Liver (tissue), 9 donors: ENCODE data around the gene DGCR8. TPM values are rescaled to one million over a fixed set of nuclear protein-coding genes. Genes with fewer than 3 reads are reported as not detected.

Experiments
- DNase-seq: peaks from one replicate; pipeline ENCODE4 v3.0.0-alpha.2; 2017; ENCODE audit warnings: low spot score
- H3K27ac ChIP-seq, 2 donors: one replicate each; pipeline ENCODE4 v1.7.0; 2013; ENCODE audit warnings: inconsistent platforms in 2 of 2, low read length in 2 of 2, control low read depth in 1 of 2, low read depth in 1 of 2, mild to moderate bottlenecking in 1 of 2
- H3K27me3 ChIP-seq, 4 donors: one replicate each; pipeline versions ENCODE4 v1.6.1 to v1.7.0; 2013; ENCODE audit warnings: low read length in 3 of 4, inconsistent platforms in 1 of 4, mild to moderate bottlenecking in 1 of 4, moderate library complexity in 1 of 4; ENCODE audit not compliant: control insufficient read depth in 4 of 4, insufficient read depth in 4 of 4
- H3K36me3 ChIP-seq, 4 donors: one replicate each; pipeline versions ENCODE4 v1.6.1 to v1.7.0; 2013; ENCODE audit warnings: low read length in 3 of 4, mild to moderate bottlenecking in 3 of 4, low read depth in 1 of 4, moderate library complexity in 1 of 4; ENCODE audit not compliant: control insufficient read depth in 4 of 4, insufficient read depth in 3 of 4
- H3K4me1 ChIP-seq, 4 donors: one replicate each; pipeline versions ENCODE4 v1.6.1 to v1.7.0; 2013; ENCODE audit warnings: low read length in 3 of 4, mild to moderate bottlenecking in 3 of 4, moderate library complexity in 1 of 4; ENCODE audit not compliant: control insufficient read depth in 4 of 4, insufficient read depth in 4 of 4
- H3K4me3 ChIP-seq, 3 donors: one replicate each; pipeline versions ENCODE4 v1.6.1 to v1.7.0; 2013; ENCODE audit warnings: low read length in 3 of 3, control low read depth in 1 of 3, low read depth in 1 of 3, mild to moderate bottlenecking in 1 of 3
- H3K9ac ChIP-seq, 2 donors: one replicate each; pipeline ENCODE4 v1.7.0; 2013; ENCODE audit warnings: low read length in 2 of 2, mild to moderate bottlenecking in 2 of 2, moderate library complexity in 2 of 2, control low read depth in 1 of 2, low read depth in 1 of 2
- H3K9me3 ChIP-seq, 4 donors: one replicate each; pipeline versions ENCODE4 v1.6.1 to v1.7.0; 2013; ENCODE audit warnings: low read length in 3 of 4; ENCODE audit not compliant: control insufficient read depth in 4 of 4
- ATF3 ChIP-seq: IDR thresholded peaks from 2 replicates; pipeline ENCODE4 v1.6.1; 2016; ENCODE audit warnings: antibody characterized with exemption
- EGR1 ChIP-seq, 2 donors: IDR thresholded peaks; 2 replicates each; pipeline ENCODE4 v1.6.1; 2016 to 2018; ENCODE audit warnings: antibody characterized with exemption in 2 of 2, low read depth in 2 of 2
- FOXA2 ChIP-seq: IDR thresholded peaks from 2 replicates; pipeline ENCODE4 v1.6.1; 2016; ENCODE audit warnings: antibody characterized with exemption
- GABPA ChIP-seq, 2 donors: IDR thresholded peaks in 1 of 2; conservative IDR thresholded peaks in 1 of 2; 2 replicates each; pipeline ENCODE4 v1.6.1; 2016; ENCODE audit warnings: antibody characterized with exemption in 2 of 2, mild to moderate bottlenecking in 1 of 2, moderate library complexity in 1 of 2
- HNF4A ChIP-seq, 2 donors: conservative IDR thresholded peaks; 2 replicates each; pipeline ENCODE4 v1.6.1; 2016; ENCODE audit warnings: antibody characterized with exemption in 2 of 2, mild to moderate bottlenecking in 2 of 2
- HNF4G ChIP-seq: IDR thresholded peaks from 2 replicates; pipeline ENCODE4 v1.6.1; 2016; ENCODE audit warnings: antibody characterized with exemption
- JUND ChIP-seq, 2 donors: IDR thresholded peaks; 2 replicates each; pipeline ENCODE4 v1.6.1; 2016; ENCODE audit warnings: antibody characterized with exemption in 2 of 2
- RAD21 ChIP-seq, 2 donors: IDR thresholded peaks; 2 replicates each; pipeline ENCODE4 v1.6.1; 2016; ENCODE audit warnings: antibody characterized with exemption in 2 of 2, mild to moderate bottlenecking in 2 of 2
- REST ChIP-seq: IDR thresholded peaks from 2 replicates; pipeline ENCODE4 v1.6.1; 2016; ENCODE audit warnings: antibody characterized with exemption, mild to moderate bottlenecking
- RXRA ChIP-seq, 2 donors: IDR thresholded peaks; 2 replicates each; pipeline ENCODE4 v1.6.1; 2017 to 2018; ENCODE audit warnings: antibody characterized with exemption in 2 of 2, mild to moderate bottlenecking in 1 of 2
- SP1 ChIP-seq: IDR thresholded peaks from 2 replicates; pipeline ENCODE4 v1.6.1; 2018; ENCODE audit warnings: antibody characterized with exemption, mild to moderate bottlenecking
- TAF1 ChIP-seq: conservative IDR thresholded peaks from 2 replicates; pipeline ENCODE4 v1.6.1; 2016; ENCODE audit warnings: antibody characterized with exemption, mild to moderate bottlenecking
- YY1 ChIP-seq: IDR thresholded peaks from 2 replicates; pipeline ENCODE4 v1.6.1; 2016; ENCODE audit warnings: antibody characterized with exemption, mild to moderate bottlenecking
- WGBS: extraction: QIAGEN DNeasy Blood & Tissue Kit; methylation state at CpG from one replicate; pipeline ENCODE4 v1.1.7; 2013; 5-methylcytosine and 5-hydroxymethylcytosine counted together
- polyA plus RNA-seq, 2 donors: library from polyadenylated mRNA; stranded (reverse) in 1 of 2; unstranded in 1 of 2; fragments of 200-250 nt in 1 of 2; fragments of >200 nt in 1 of 2; fragmentation: Nextera tagmentation in 1 of 2; extraction: Ambion mirVana in 1 of 2; gene quantifications; one replicate each; pipeline versions ENCODE4 v1.2.1 to v1.2.3, GENCODE V29; 2013 to 2015
- total RNA-seq, 2 donors: library from RNA; depleted of rRNA; stranded (reverse); fragments of >200 nt; gene quantifications; one replicate each; pipeline ENCODE4 v1.2.3, GENCODE V29; 2014
- TF ChIP-seq, protein P1 (sequence below): fragments of 150-350 bp; IDR thresholded peaks from 2 replicates; pipeline ENCODE4 v1.5.1; 2017; ENCODE audit warnings: improper control_type of control experiment, low read depth, low read length; ENCODE audit not compliant: missing input control
- TF ChIP-seq, protein P2 (sequence below): IDR thresholded peaks from 2 replicates; pipeline ENCODE4 v1.6.1; 2016; ENCODE audit warnings: antibody characterized with exemption
- TF ChIP-seq, protein P3 (sequence below): IDR thresholded peaks from 2 replicates; pipeline ENCODE4 v1.6.1; 2016; ENCODE audit warnings: antibody characterized with exemption
- donor health status: healthy.
- donor health status: healthy.
- donor health status: healthy.
- donor health status: healthy.
- donor health status: healthy.

The DGCR8 gene
- total and polyA plus RNA-seq, 4 donors: 7.9 to 27.1 (median 15.8) TPM

- Histone ChIP-seq H3K27me3 (no peaks in the 10 kb centered on the region), H3K27ac (peak overlapping the region in 1 of 2 donors; percentile 92), H3K4me3 (no peak overlapping the region), H3K9me3 (no peaks in the 10 kb centered on the region), H3K36me3 (peaks cover 19 to 44% (median 35%) of the 10 kb centered on the region in 4 donors), H3K9ac (no peak overlapping the region), H3K4me1 (peaks cover 20 to 54% (median 46%) of the 10 kb centered on the region in 4 donors)
- WGBS: 96% methylated on average over 20 of the region's 20 CpGs
- DNase-seq: no peak
- TF ChIP-seq RAD21 (IDR thresholded peaks at IDR 0.05) (no peak), SP1 (no peak), TAF1 (no peak), YY1 (no peak), REST (no peak), HNF4A (conservative IDR thresholded peaks at IDR 0.05) (no peak), HNF4G (no peak), ATF3 (no peak)
- TF ChIP-seq, protein P1, sequence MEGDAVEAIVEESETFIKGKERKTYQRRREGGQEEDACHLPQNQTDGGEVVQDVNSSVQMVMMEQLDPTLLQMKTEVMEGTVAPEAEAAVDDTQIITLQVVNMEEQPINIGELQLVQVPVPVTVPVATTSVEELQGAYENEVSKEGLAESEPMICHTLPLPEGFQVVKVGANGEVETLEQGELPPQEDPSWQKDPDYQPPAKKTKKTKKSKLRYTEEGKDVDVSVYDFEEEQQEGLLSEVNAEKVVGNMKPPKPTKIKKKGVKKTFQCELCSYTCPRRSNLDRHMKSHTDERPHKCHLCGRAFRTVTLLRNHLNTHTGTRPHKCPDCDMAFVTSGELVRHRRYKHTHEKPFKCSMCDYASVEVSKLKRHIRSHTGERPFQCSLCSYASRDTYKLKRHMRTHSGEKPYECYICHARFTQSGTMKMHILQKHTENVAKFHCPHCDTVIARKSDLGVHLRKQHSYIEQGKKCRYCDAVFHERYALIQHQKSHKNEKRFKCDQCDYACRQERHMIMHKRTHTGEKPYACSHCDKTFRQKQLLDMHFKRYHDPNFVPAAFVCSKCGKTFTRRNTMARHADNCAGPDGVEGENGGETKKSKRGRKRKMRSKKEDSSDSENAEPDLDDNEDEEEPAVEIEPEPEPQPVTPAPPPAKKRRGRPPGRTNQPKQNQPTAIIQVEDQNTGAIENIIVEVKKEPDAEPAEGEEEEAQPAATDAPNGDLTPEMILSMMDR: no peak
- TF ChIP-seq, protein P2, sequence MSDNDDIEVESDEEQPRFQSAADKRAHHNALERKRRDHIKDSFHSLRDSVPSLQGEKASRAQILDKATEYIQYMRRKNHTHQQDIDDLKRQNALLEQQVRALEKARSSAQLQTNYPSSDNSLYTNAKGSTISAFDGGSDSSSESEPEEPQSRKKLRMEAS: no peak
Observed at GRCh38 chr22:20085651-20086050, 5.6 kb downstream of the DGCR8 start.

- Histone ChIP-seq H3K9ac (no peak overlapping the region), H3K9me3 (no peaks in the 10 kb centered on the region), H3K36me3 (peaks cover 23 to 49% (median 37%) of the 10 kb centered on the region in 4 donors), H3K4me1 (peaks cover 17 to 49% (median 41%) of the 10 kb centered on the region in 4 donors), H3K27ac (no peak overlapping the region), H3K27me3 (no peaks in the 10 kb centered on the region), H3K4me3 (no peak overlapping the region)
- TF ChIP-seq REST (no peak), RXRA (IDR thresholded peaks at IDR 0.05) (no peak), RAD21 (IDR thresholded peaks at IDR 0.05) (no peak), GABPA (IDR thresholded peaks at IDR 0.05 in 1 of 2, conservative IDR thresholded peaks at IDR 0.05 in 1 of 2) (no peak), TAF1 (no peak), FOXA2 (no peak), EGR1 (IDR thresholded peaks at IDR 0.05; ENCODE audit: low read depth in 2 of 2) (no peak), HNF4A (conservative IDR thresholded peaks at IDR 0.05) (no peak), HNF4G (no peak), JUND (IDR thresholded peaks at IDR 0.05) (no peak), ATF3 (no peak)
- TF ChIP-seq, protein P1: no peak
- TF ChIP-seq, protein P3, sequence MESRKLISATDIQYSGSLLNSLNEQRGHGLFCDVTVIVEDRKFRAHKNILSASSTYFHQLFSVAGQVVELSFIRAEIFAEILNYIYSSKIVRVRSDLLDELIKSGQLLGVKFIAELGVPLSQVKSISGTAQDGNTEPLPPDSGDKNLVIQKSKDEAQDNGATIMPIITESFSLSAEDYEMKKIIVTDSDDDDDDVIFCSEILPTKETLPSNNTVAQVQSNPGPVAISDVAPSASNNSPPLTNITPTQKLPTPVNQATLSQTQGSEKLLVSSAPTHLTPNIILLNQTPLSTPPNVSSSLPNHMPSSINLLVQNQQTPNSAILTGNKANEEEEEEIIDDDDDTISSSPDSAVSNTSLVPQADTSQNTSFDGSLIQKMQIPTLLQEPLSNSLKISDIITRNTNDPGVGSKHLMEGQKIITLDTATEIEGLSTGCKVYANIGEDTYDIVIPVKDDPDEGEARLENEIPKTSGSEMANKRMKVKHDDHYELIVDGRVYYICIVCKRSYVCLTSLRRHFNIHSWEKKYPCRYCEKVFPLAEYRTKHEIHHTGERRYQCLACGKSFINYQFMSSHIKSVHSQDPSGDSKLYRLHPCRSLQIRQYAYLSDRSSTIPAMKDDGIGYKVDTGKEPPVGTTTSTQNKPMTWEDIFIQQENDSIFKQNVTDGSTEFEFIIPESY: no peak
- TF ChIP-seq, protein P2: no peak
- 97% methylated on average over 24 of the region's 24 CpGs for WGBS
- DNase-seq: no peak
Observed at GRCh38 chr22:20086101-20086599, 6.1 kb downstream of the DGCR8 start.
